Astrocyte (in vitro differentiated cells and primary cell): ENCODE data around the gene OR2A2.

ENCODE experiments used
- CTCF ChIP-seq: IDR thresholded peaks from 2 replicates; pipeline ENCODE4 v1.5.1; 2011; ENCODE audit warnings: low read depth, mild to moderate bottlenecking, inconsistent platforms, low read length, moderate library complexity; ENCODE audit not compliant: insufficient read depth
- EZH2 ChIP-seq: IDR thresholded peaks from 2 replicates; pipeline ENCODE4 v1.6.1; 2012; ENCODE audit warnings: mild to moderate bottlenecking, low read length, inconsistent platforms; ENCODE audit not compliant: insufficient read depth

GRCh38 chr7:144098776-144099175 is 10.6 kb upstream of the OR2A2 start:
- TF ChIP-seq CTCF = no peak
- no peak for TF ChIP-seq EZH2
